ENCODE results near the gene TRIM44. TPM values are rescaled to one million over a fixed set of nuclear protein-coding genes. Genes with fewer than 3 reads are reported as not detected.

The TRIM44 gene
- total RNA-seq, 1 donor from 2014 or later: 86.6 TPM

DNA sequence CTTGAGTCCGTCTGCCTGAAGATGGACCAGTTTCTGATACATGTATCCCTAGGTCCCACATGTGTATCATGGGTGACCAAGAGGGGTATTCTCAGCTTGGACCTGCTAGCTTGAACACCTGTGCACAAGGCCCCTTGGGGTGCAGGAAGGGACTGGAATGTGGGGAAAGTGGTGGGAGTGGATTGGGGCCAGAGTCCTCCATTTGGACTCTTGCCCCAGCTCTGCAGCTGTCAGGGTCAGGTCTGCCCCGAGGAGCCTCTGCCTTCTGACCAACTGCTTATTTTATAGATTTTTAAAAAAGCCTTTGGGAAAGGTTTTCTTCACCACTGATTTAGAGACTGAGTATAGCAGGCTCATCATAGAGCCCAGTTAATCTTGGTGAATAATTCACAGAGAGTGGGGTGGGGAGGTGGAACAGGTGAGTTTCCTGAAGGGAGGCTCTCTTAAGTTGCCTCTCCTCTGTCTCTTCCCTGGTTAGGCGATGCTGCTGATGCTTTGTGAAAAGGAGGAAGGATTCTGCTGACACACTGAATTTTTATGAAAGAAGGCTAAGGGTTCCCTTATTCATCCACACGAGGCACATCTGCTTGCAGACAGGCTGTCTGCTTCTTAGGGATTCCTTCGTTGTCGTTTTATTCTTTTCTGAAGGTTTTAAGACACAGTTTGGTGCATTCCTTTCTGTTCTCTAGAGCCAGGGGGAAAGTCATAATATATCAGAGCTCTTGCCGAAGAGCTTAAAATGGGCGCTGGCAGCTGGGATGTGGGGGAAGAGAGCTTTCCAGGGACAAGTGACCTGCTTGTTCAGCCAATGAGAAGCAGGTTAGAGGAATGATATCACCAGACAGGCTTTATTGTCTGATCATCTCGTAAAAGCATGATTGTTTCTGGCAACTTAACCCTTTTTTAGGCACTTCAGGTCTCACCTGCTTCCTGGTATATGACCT, 19.9 kb downstream of the TRIM44 start:
- TF ChIP-seq, protein P1, sequence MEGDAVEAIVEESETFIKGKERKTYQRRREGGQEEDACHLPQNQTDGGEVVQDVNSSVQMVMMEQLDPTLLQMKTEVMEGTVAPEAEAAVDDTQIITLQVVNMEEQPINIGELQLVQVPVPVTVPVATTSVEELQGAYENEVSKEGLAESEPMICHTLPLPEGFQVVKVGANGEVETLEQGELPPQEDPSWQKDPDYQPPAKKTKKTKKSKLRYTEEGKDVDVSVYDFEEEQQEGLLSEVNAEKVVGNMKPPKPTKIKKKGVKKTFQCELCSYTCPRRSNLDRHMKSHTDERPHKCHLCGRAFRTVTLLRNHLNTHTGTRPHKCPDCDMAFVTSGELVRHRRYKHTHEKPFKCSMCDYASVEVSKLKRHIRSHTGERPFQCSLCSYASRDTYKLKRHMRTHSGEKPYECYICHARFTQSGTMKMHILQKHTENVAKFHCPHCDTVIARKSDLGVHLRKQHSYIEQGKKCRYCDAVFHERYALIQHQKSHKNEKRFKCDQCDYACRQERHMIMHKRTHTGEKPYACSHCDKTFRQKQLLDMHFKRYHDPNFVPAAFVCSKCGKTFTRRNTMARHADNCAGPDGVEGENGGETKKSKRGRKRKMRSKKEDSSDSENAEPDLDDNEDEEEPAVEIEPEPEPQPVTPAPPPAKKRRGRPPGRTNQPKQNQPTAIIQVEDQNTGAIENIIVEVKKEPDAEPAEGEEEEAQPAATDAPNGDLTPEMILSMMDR (IDR thresholded peaks at IDR 0.05; ENCODE audit: unreplicated experiment): no peak
- Mint-ChIP-seq H3K9me3 (no peaks in the 10 kb centered on the region), H3K27me3 (ENCODE audit: low read depth) (no peaks in the 10 kb centered on the region), H3K27ac (peak overlapping the region; percentile 91), H3K4me1 (peaks cover 14% of the 10 kb centered on the region), H3K36me3 (peaks cover 17% of the 10 kb centered on the region), H3K4me3 (peak overlapping the region; percentile 40)
- DNase-seq (ENCODE audit: low spot score in 2 of 2, unreplicated experiment in 2 of 2): no peak

DNA sequence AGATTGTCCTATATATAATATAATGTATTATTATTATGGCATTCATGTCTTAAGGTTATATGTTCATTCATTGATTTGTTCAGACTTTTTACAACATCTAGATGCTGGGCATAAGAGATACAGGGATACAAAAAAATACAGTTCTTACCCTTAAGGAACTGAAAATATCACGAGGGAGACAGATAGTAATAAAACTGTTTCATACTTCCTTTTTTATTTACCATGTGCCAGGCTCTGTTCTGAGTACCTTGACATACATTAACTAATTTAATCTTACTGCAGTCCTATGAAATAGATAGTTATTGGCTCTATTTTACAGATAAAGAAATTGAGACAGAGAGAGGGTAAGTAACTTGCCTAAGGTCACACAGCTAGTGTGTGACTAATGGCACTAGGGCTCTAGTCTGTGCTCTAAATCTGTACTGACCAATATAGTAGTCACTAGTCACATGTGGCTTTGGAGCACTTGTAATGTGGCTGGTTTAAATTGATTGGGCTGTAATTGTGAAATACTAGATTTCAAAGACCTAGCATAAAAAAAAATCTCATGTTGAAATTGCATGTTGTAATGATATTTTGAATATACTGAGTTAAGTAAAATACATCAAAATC, 21.3 kb downstream of the TRIM44 start:
- no peak overlapping the region for H3K4me3 Mint-ChIP-seq

DNA sequence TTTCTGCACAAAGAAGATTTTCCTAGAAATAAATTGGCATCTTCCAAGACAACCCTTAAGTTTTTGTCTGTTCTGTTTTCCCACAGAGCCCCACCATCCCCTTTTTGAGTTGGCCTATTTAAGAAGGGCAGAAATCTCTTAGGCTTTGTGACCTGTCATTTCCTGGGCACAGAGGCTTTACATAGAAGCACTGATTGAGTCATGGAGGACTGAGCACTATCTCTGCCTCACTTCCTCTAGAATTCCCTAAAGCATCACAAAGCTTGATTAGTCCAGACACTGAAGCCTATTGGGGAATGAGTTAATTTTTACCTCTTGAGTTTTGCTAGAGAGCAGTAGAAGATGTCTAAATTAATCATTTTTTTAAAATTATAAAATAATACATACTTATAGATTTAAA, 25.4 kb downstream of the TRIM44 start:
- Mint-ChIP-seq H3K4me3 (no peak overlapping the region), H3K9me3 (no peaks in the 10 kb centered on the region), H3K36me3 (peaks cover 22% of the 10 kb centered on the region), H3K4me1 (peaks cover 7% of the 10 kb centered on the region), H3K27me3 (ENCODE audit: low read depth) (no peaks in the 10 kb centered on the region), H3K27ac (no peak overlapping the region)
- DNase-seq (ENCODE audit: low spot score in 2 of 2, unreplicated experiment in 2 of 2): no peak
- TF ChIP-seq, protein P1 (IDR thresholded peaks at IDR 0.05; ENCODE audit: unreplicated experiment): no peak

More for the DNA sequence above, 21.3 kb downstream of the TRIM44 start:
- Mint-ChIP-seq H3K9me3 (no peaks in the 10 kb centered on the region), H3K36me3 (peaks cover 17% of the 10 kb centered on the region), H3K27me3 (ENCODE audit: low read depth) (no peaks in the 10 kb centered on the region), H3K4me1 (peaks cover 14% of the 10 kb centered on the region), H3K27ac (no peak overlapping the region)
- TF ChIP-seq, protein P1 (IDR thresholded peaks at IDR 0.05; ENCODE audit: unreplicated experiment): no peak
- DNase-seq (ENCODE audit: low spot score in 2 of 2, unreplicated experiment in 2 of 2): no peak

DNA sequence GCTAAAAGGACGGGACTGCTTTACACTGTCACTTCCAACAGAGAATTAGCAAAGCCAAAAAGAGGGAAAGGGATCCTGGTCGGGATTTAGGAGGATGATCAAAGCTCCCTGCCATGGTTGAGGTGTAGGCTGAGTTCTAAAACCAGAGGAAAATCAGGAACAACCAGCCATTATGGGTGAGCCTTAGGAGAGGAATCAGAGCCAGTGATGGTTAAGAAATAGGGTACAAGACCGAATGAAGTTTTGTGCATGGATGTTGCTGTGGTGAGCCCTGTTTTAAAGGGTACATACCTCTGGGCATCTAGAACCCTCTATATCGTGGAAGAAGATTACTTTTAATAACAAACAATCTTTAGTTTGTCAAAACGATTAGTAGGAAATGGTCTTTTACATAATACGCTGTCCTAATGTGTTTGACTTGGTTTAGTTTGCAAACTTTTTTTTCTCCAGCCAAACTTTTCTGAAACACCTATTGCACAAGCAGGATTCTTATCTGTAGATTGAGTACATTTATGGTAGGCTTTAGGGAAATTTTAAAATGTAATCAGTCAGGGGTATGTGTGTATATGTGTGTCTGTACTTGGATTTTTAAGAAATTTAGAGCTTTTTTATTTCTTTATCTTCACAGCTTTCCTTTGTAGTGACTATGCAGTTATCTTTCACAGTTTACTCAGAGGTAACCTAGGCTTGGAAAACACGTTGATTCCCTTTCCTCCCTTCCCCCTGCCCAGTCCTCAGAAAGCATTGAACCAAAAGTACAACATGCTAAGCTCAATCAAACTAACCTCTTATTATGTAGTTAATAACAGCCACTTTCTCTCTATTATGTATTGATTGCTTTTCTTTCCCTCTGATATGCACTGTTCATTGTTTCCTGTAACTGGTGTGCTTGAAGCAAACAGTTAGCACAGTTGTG, 26.8 kb downstream of the TRIM44 start:
- no peak for DNase-seq (ENCODE audit: low spot score in 2 of 2, unreplicated experiment in 2 of 2)
- TF ChIP-seq, protein P1 (IDR thresholded peaks at IDR 0.05; ENCODE audit: unreplicated experiment): no peak
- H3K36me3 Mint-ChIP-seq: peaks cover 26% of the 10 kb centered on the region
- no peak overlapping the region for H3K4me3 Mint-ChIP-seq
- H3K9me3 Mint-ChIP-seq: no peaks in the 10 kb centered on the region
- peaks cover 5% of the 10 kb centered on the region for H3K4me1 Mint-ChIP-seq
- no peaks in the 10 kb centered on the region for H3K27me3 Mint-ChIP-seq (ENCODE audit: low read depth)
- peak overlapping the region; percentile 2 for H3K27ac Mint-ChIP-seq

DNA sequence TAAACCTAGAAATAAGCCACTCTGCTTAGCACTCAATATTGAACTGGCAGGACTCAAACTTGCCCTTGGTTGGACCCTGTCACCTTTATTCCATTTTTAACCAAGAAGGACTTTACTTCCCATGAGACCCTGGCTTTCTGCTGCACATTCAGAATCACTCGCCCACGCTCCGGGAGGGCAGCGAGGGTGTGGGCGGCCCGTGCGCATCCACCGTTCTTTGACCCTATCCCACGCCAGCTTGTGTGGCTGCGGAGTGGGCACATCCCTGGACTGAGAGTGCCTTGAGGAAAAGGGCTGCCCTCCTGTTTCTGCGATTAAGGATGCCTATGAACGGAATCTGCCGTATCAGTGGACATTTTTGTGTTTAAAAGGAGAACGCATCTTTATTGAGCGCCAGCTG, 39.6 kb downstream of the TRIM44 start:
- H3K4me1 Mint-ChIP-seq: no peaks in the 10 kb centered on the region
- H3K4me3 Mint-ChIP-seq: no peak overlapping the region
- DNase-seq (ENCODE audit: low spot score in 2 of 2, unreplicated experiment in 2 of 2): no peak
- no peak overlapping the region for H3K27ac Mint-ChIP-seq
- H3K9me3 Mint-ChIP-seq: peaks cover 22% of the 10 kb centered on the region
- H3K36me3 Mint-ChIP-seq: peaks cover 40% of the 10 kb centered on the region
- TF ChIP-seq, protein P1 (IDR thresholded peaks at IDR 0.05; ENCODE audit: unreplicated experiment): no peak
- H3K27me3 Mint-ChIP-seq (ENCODE audit: low read depth): no peaks in the 10 kb centered on the region
